Naive thymus-derived CD4-positive, alpha-beta T cell (primary cell): ENCODE measurements around the gene ATOH8. TPM values are rescaled to one million over a fixed set of nuclear protein-coding genes. Genes with fewer than 3 reads are reported as not detected.
"Not testable (repeated sequence)": the region's sequence is repeated elsewhere in the genome, so short reads cannot be mapped to it uniquely, and the experiment has no call there.

Experiments
- ATAC-seq: fragments of 150-1000 bp; cut with Tn5 transposase; 2 replicates; pipeline ENCODE4 v1.10.0; 2021; ENCODE audit warnings: mild to moderate bottlenecking, moderate library complexity
- CTCF ChIA-PET: fragments of 350-600 bp; sonication (Branson Sonifier 250); formaldehyde crosslinking; loops from one replicate; lab custom pipeline; 2021; ENCODE audit warnings: antibody characterized with exemption; lab: Charles Lee
- POLR2A ChIA-PET: fragments of 350-600 bp; sonication (Branson Sonifier 250); formaldehyde crosslinking; loops from one replicate; lab custom pipeline; 2021; ENCODE audit warnings: antibody characterized with exemption, inconsistent platforms; lab: Charles Lee
- DNase-seq, 9 donors: peaks; one replicate each; pipeline versions ENCODE4 v3.0.0 to v3.0.0-alpha.2; 2020 to 2022; ENCODE audit warnings: mixed read lengths in 1 of 9
- H3K27ac ChIP-seq: one replicate; pipeline ENCODE4 v1.7.0; 2013; ENCODE audit warnings: mild to moderate bottlenecking, low read depth, low read length, moderate library complexity
- H3K27me3 ChIP-seq, 2 donors: one replicate each; pipeline ENCODE4 v1.7.0; 2013; ENCODE audit warnings: low read length in 2 of 2, mild to moderate bottlenecking in 2 of 2, moderate library complexity in 2 of 2; ENCODE audit not compliant: control insufficient read depth in 2 of 2, insufficient read depth in 2 of 2
- H3K36me3 ChIP-seq, 3 experiments: 1 replicate in 2 of 3; 2 replicates in 1 of 3; pipeline ENCODE4 v1.7.0; 2013; ENCODE audit warnings: low read length in 3 of 3, mild to moderate bottlenecking in 3 of 3, moderate library complexity in 1 of 3; ENCODE audit not compliant: insufficient read depth in 3 of 3, control insufficient read depth in 2 of 3
- H3K4me1 ChIP-seq, 2 donors: one replicate each; pipeline ENCODE4 v1.7.0; 2013; ENCODE audit warnings: low read length in 2 of 2, mild to moderate bottlenecking in 2 of 2, moderate library complexity in 1 of 2; ENCODE audit not compliant: control insufficient read depth in 2 of 2, insufficient read depth in 2 of 2
- H3K4me3 ChIP-seq: 2 replicates; pipeline ENCODE4 v1.7.0; 2013; ENCODE audit warnings: mild to moderate bottlenecking, low read length
- H3K9me3 ChIP-seq, 3 experiments: 1 replicate in 2 of 3; 2 replicates in 1 of 3; pipeline ENCODE4 v1.7.0; 2013; ENCODE audit warnings: low read length in 3 of 3; ENCODE audit not compliant: control insufficient read depth in 2 of 3
- H3K27ac Mint-ChIP-seq, 9 donors: one replicate each; pipeline ENCODE4 v1.8.0; 2020 to 2022; ENCODE audit warnings: mixed read lengths in 9 of 9, mild to moderate bottlenecking in 8 of 9, moderate library complexity in 5 of 9, inconsistent platforms in 2 of 9
- H3K27me3 Mint-ChIP-seq, 5 donors: one replicate each; pipeline ENCODE4 v1.8.0; 2021 to 2022; ENCODE audit warnings: mixed read lengths in 5 of 5, mild to moderate bottlenecking in 1 of 5
- H3K36me3 Mint-ChIP-seq, 5 donors: one replicate each; pipeline ENCODE4 v1.8.0; 2020 to 2022; ENCODE audit warnings: mixed read lengths in 5 of 5, mild to moderate bottlenecking in 3 of 5, inconsistent platforms in 1 of 5
- H3K4me1 Mint-ChIP-seq, 7 donors: one replicate each; pipeline ENCODE4 v1.8.0; 2020 to 2022; ENCODE audit warnings: mixed read lengths in 7 of 7, mild to moderate bottlenecking in 3 of 7, inconsistent platforms in 1 of 7
- H3K4me3 Mint-ChIP-seq, 10 donors: one replicate each; pipeline ENCODE4 v1.8.0; 2020 to 2022; ENCODE audit warnings: mild to moderate bottlenecking in 10 of 10, mixed read lengths in 10 of 10, moderate library complexity in 6 of 10, inconsistent platforms in 2 of 10
- H3K9me3 Mint-ChIP-seq, 11 donors: one replicate each; pipeline ENCODE4 v1.8.0; 2020 to 2022; ENCODE audit warnings: mixed read lengths in 11 of 11, mild to moderate bottlenecking in 4 of 11, inconsistent platforms in 1 of 11, moderate library complexity in 1 of 11
- intact Hi-C, 2 donors: fragments of 100-400 bp; cut with micrococcal nuclease; formaldehyde crosslinking; loops; one replicate each; pipeline ENCODE4 v1.15.1; 2023
- polyA plus RNA-seq, 2 donors: library from polyadenylated mRNA; unstranded; fragments of 300-500 nt; fragmentation: Illumina TruSeq; gene quantifications; one replicate each; pipeline ENCODE4 v1.2.3, GENCODE V29; 2021
- total RNA-seq, 6 experiments: library from RNA in 5 of 6; stranded (reverse) in 5 of 6; gene quantifications; 1 replicate in 5 of 6; 2 replicates in 1 of 6; pipeline ENCODE4 v1.2.3 and lab custom pipeline; 2021 to 2026

ATOH8 gene
- total and polyA plus RNA-seq, 7 experiments from 2014 or later, result 0.42 to 0.73 TPM; not detected in 5

GRCh38 chr2:85827879-85828569 lies 74.2 kb downstream of the ATOH8 start:
- ChIA-PET POLR2A (interaction anchor here (0.7 to 2.1 kb wide), 6 partner anchors 23 to 596 kb away, joined by 3 to 16 read pairs (median 5); partner anchors contain the start of gene ST3GAL5), CTCF (interaction anchor here (0.6 to 9.3 kb wide), 27 partner anchors 8 to 306 kb away, joined by 3 to 219 read pairs (median 4); partner anchors contain the start of gene ST3GAL5)
- Histone ChIP-seq H3K4me1 (peaks cover 4 to 5% of the 10 kb centered on the region in 2 donors), H3K27ac (no peak overlapping the region), H3K27me3 (no peaks in the 10 kb centered on the region), H3K9me3 (no peaks in the 10 kb centered on the region), H3K4me3 (peak overlapping the region; percentile 49), H3K36me3 (no peaks in the 10 kb centered on the region)
- Mint-ChIP-seq H3K27ac (peak overlapping the region in 7 of 9 donors; percentile 7 to 76 (median 68)), H3K4me1 (peaks cover 18 to 36% (median 27%) of the 10 kb centered on the region in 7 donors), H3K36me3 (no peaks in the 10 kb centered on the region), H3K27me3 (peaks cover 0 to 24% (median 0%) of the 10 kb centered on the region in 5 donors), H3K4me3 (peak overlapping the region in 6 of 10 donors; percentile 7 to 65 (median 57)), H3K9me3 (peaks cover 0 to 3% (median 0%) of the 10 kb centered on the region in 11 donors)
- ATAC-seq, result no peak
- DNase-seq, result no peak
- intact Hi-C loops, result loop anchor here (1.0 kb wide), 6 partner anchors 25 to 277 kb away; partner anchors contain the start of gene POLR1A (in 1 of the 2)

GRCh38 chr2:85828725-85829124 lies 74.9 kb downstream of the ATOH8 start:
- Histone ChIP-seq H3K4me3 (no peak overlapping the region), H3K9me3 (no peaks in the 10 kb centered on the region), H3K27me3 (no peaks in the 10 kb centered on the region), H3K4me1 (peaks cover 4 to 5% of the 10 kb centered on the region in 2 donors), H3K36me3 (no peaks in the 10 kb centered on the region), H3K27ac (no peak overlapping the region)
- peaks cover 20 to 43% (median 34%) of the 10 kb centered on the region in 7 donors for H3K4me1 Mint-ChIP-seq
- POLR2A ChIA-PET, result no interaction called here
- no peak for ATAC-seq
- no peak for DNase-seq
- H3K4me3 Mint-ChIP-seq, result no peak overlapping the region
- H3K36me3 Mint-ChIP-seq, result peaks cover 0 to 6% (median 0%) of the 10 kb centered on the region in 5 donors
- CTCF ChIA-PET, result interaction anchor here (0.8 to 9.3 kb wide), 3 partner anchors 61 to 251 kb away, joined by 4 to 219 read pairs (median 123); partner anchors contain the start of gene ST3GAL5
- H3K27me3 Mint-ChIP-seq, result peaks cover 0 to 21% (median 0%) of the 10 kb centered on the region in 5 donors
- H3K9me3 Mint-ChIP-seq, result peaks cover 0 to 3% (median 0%) of the 10 kb centered on the region in 11 donors
- H3K27ac Mint-ChIP-seq, result peak overlapping the region in 1 of 9 donors; percentile 12
- intact Hi-C loops, result no loop called here

GRCh38 chr2:85829394-85829793 lies 75.6 kb downstream of the ATOH8 start:
- ATAC-seq, H3K4me3 ChIP-seq, intact Hi-C loops, H3K27ac ChIP-seq, H3K9me3 ChIP-seq, H3K36me3 ChIP-seq, H3K36me3 Mint-ChIP-seq, DNase-seq, H3K4me1 ChIP-seq, H3K9me3 Mint-ChIP-seq, H3K4me3 Mint-ChIP-seq, H3K27me3 ChIP-seq: not testable (repeated sequence)
- H3K27ac Mint-ChIP-seq, result peak overlapping the region in 1 of 9 donors; percentile 26
- peaks cover 0 to 18% (median 0%) of the 10 kb centered on the region in 5 donors for H3K27me3 Mint-ChIP-seq
- H3K4me1 Mint-ChIP-seq, result peaks cover 20 to 43% (median 34%) of the 10 kb centered on the region in 7 donors
- ChIA-PET POLR2A (interaction anchor here (3.2 kb wide), 1 partner anchor 60 kb away, joined by 12 read pairs; the partner anchor contains the start of gene ST3GAL5), CTCF (interaction anchor here (0.6 to 9.3 kb wide), 4 partner anchors 60 to 368 kb away, joined by 3 to 219 read pairs (median 64); partner anchors contain the start of gene ST3GAL5)

- no peak for ATAC-seq
- intact Hi-C loops, result loop anchor here in 1 of 2 donors (1.0 to 2.0 kb wide), 2 partner anchors 22 to 248 kb away; no protein-coding TSS in a partner anchor
- Mint-ChIP-seq H3K4me1 (peaks cover 20 to 47% (median 34%) of the 10 kb centered on the region in 7 donors), H3K27me3 (peaks cover 0 to 17% (median 0%) of the 10 kb centered on the region in 5 donors), H3K9me3 (peaks cover 0 to 12% (median 0%) of the 10 kb centered on the region in 11 donors), H3K36me3 (peaks cover 0 to 16% (median 0%) of the 10 kb centered on the region in 5 donors), H3K4me3 (no peak overlapping the region), H3K27ac (peak overlapping the region in 1 of 9 donors; percentile 47)
- Histone ChIP-seq H3K36me3 (no peaks in the 10 kb centered on the region), H3K27ac (no peak overlapping the region), H3K4me1 (peaks cover 4 to 5% of the 10 kb centered on the region in 2 donors), H3K27me3 (no peaks in the 10 kb centered on the region), H3K4me3 (no peak overlapping the region), H3K9me3 (no peaks in the 10 kb centered on the region)
- CTCF ChIA-PET, result interaction anchor here (0.6 to 9.3 kb wide), 10 partner anchors 24 to 275 kb away, joined by 3 to 219 read pairs (median 3); partner anchors contain the start of genes POLR1A and ST3GAL5
- peak in 3 of 9 donors; percentile 7 to 29 (median 21) for DNase-seq
- POLR2A ChIA-PET, result interaction anchor here (1.2 to 3.2 kb wide), 6 partner anchors 21 to 209 kb away, joined by 3 to 15 read pairs (median 6); partner anchors contain the start of gene ST3GAL5
Measured at GRCh38 chr2:85830645-85831044, 76.9 kb downstream of the ATOH8 start.

GRCh38 chr2:85831735-85832134 lies 77.9 kb downstream of the ATOH8 start:
- intact Hi-C loops, result loop anchor here in 1 of 2 donors (1.0 to 2.0 kb wide), 2 partner anchors 21 to 247 kb away; no protein-coding TSS in a partner anchor
- ChIA-PET CTCF (interaction anchor here (0.6 to 9.3 kb wide), 6 partner anchors 23 to 274 kb away, joined by 3 to 219 read pairs (median 3); partner anchors contain the start of genes POLR1A and ST3GAL5), POLR2A (interaction anchor here (1.2 to 3.2 kb wide), 4 partner anchors 28 to 208 kb away, joined by 3 to 15 read pairs (median 8); partner anchors contain the start of gene ST3GAL5)
- Mint-ChIP-seq H3K4me1 (peaks cover 20 to 52% (median 34%) of the 10 kb centered on the region in 7 donors), H3K36me3 (peaks cover 0 to 25% (median 4%) of the 10 kb centered on the region in 5 donors), H3K9me3 (peaks cover 0 to 13% (median 0%) of the 10 kb centered on the region in 11 donors), H3K4me3 (no peak overlapping the region), H3K27ac (no peak overlapping the region), H3K27me3 (peaks cover 0 to 14% (median 0%) of the 10 kb centered on the region in 5 donors)
- Histone ChIP-seq H3K27ac (no peak overlapping the region), H3K9me3 (no peaks in the 10 kb centered on the region), H3K4me3 (no peak overlapping the region), H3K36me3 (no peaks in the 10 kb centered on the region), H3K4me1 (peaks cover 4 to 5% of the 10 kb centered on the region in 2 donors), H3K27me3 (no peaks in the 10 kb centered on the region)
- DNase-seq, result no peak
- ATAC-seq, result no peak

- no peak overlapping the region for H3K27ac ChIP-seq
- DNase-seq (no peak), ATAC-seq (no peak)
- POLR2A ChIA-PET, result interaction anchor here (1.0 kb wide), 1 partner anchor 19 kb away, joined by 3 read pairs; no protein-coding TSS in a partner anchor
- Mint-ChIP-seq H3K27ac (peak overlapping the region in 2 of 9 donors; percentile 26 to 60), H3K4me3 (no peak overlapping the region), H3K27me3 (peaks cover 0 to 11% (median 0%) of the 10 kb centered on the region in 5 donors), H3K4me1 (peaks cover 4 to 48% (median 25%) of the 10 kb centered on the region in 7 donors), H3K9me3 (peaks cover 0 to 13% (median 0%) of the 10 kb centered on the region in 11 donors), H3K36me3 (peaks cover 0 to 40% (median 9%) of the 10 kb centered on the region in 5 donors)
- no peaks in the 10 kb centered on the region for H3K27me3 ChIP-seq
- H3K4me3 ChIP-seq, result no peak overlapping the region
- H3K4me1 ChIP-seq, result peaks cover 0 to 6% of the 10 kb centered on the region in 2 donors
- H3K36me3 ChIP-seq, result no peaks in the 10 kb centered on the region
- CTCF ChIA-PET, result no interaction called here
- intact Hi-C loops, result no loop called here
- H3K9me3 ChIP-seq, result no peaks in the 10 kb centered on the region
Measured at GRCh38 chr2:85834466-85834865, 80.7 kb downstream of the ATOH8 start.
